Activated T-helper 1 cell treated with anti-CD3 and anti-CD28 coated beads, Interleukin-12 subunit alpha, Interleukin-12 subunit beta, Interleukin-2, Interleukin-4 antibody, amounts not matched to agents 30 ng/mL and 10 ng/mL and 1 ng/mL, durations not matched to agents 14 hours and 24 hours and 36 hours (primary cell): ENCODE data around the gene GABRP. TPM values are rescaled to one million over a fixed set of nuclear protein-coding genes. Genes with fewer than 3 reads are reported as not detected.

Source experiments
- DNase-seq: peaks from one replicate; pipeline ENCODE4 v3.0.0; 2021; ENCODE audit warnings: low spot score
- H3K27ac Mint-ChIP-seq: one replicate; pipeline ENCODE4 v1.8.0; 2021; ENCODE audit warnings: mild to moderate bottlenecking, mixed read lengths
- H3K27me3 Mint-ChIP-seq: one replicate; pipeline ENCODE4 v1.8.0; 2022; ENCODE audit warnings: mild to moderate bottlenecking, moderate library complexity, mixed read lengths; ENCODE audit not compliant: insufficient read depth
- H3K36me3 Mint-ChIP-seq: one replicate; pipeline ENCODE4 v1.8.0; 2021; ENCODE audit warnings: low read depth, mixed read lengths
- H3K4me1 Mint-ChIP-seq: one replicate; pipeline ENCODE4 v1.8.0; 2021; ENCODE audit warnings: low read depth, mixed read lengths
- H3K4me3 Mint-ChIP-seq: one replicate; pipeline ENCODE4 v1.8.0; 2021; ENCODE audit warnings: mild to moderate bottlenecking, moderate library complexity, mixed read lengths
- H3K9me3 Mint-ChIP-seq: one replicate; pipeline ENCODE4 v1.8.0; 2021; ENCODE audit warnings: mixed read lengths
- intact Hi-C: fragments of 100-400 bp; cut with micrococcal nuclease; formaldehyde crosslinking; loops from one replicate; pipeline ENCODE4 v1.15.1; 2024
- total RNA-seq: library from RNA; stranded (reverse); gene quantifications from 2 replicates; pipeline ENCODE4 v1.2.3, GENCODE V29; 2022

Gene GABRP
- total RNA-seq, 1 donor from 2014 or later, result not detected

DNA sequence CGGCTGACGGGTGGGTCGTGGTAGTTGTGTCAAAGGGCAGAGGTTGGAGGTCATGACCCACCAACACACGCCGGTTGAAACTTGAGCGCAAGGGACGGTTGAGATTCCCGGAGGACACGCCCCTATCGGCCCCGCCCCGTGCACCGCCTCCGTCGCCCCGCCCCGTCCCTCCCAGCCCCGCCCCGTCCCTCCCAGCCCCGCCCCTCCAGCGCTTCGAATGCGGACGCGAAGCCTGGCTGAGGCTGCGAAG, 78.1 kb downstream of the GABRP start:
- Mint-ChIP-seq H3K27me3 (peaks cover 29% of the 10 kb centered on the region), H3K27ac (no peak overlapping the region), H3K4me1 (no peaks in the 10 kb centered on the region), H3K4me3 (no peak overlapping the region), H3K36me3 (peaks cover 12% of the 10 kb centered on the region), H3K9me3 (peaks cover 30% of the 10 kb centered on the region)
- DNase-seq, result no peak
- intact Hi-C loops, result no loop called here

DNA sequence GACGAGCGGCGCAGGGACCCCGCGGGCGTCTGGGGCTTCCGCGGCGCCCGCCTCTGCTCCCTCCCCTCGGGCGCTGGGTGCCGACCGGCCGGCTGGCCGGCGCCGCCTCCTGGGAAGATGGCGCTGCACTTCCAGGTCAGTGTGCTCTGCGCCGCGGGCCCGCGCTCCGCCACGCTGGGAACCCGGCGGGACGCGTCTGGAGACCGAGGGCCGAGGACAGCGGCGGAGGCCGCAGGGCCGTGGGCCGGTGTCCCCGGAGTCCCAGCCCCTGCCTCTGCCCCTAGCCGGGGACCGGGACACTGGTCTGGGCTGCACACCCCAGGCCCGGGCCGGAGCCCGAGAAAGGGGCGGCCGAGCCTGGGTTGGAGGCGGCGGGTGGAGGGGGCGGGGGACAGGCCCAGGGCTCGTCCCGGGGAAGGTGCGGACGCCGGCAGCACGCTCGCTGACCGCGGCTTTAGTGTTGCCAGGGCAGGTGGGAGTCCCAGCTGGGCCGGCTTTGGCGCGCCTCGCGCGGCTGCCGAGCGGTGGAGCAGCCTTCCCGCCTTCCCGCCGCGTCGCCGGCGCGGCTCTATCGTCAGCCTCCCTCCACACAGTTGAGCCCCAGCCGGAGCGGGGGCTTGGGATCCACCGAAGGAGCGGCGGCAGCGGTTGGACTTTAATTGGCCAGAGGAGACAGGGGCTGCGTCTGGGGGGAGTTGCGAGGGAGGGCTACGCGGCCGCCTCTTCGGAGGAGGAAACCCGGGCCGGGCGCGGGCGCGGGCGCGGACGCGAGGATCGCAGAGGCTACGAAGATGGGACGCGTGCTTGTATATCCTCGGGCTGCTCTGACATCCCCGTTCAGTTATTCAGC, 78.6 kb downstream of the GABRP start, which contains the start of gene RANBP17:
TSS of gene RANBP17 (plus strand) at position 102 of the 850 bp plus-strand sequence.
- H3K9me3 Mint-ChIP-seq, result peaks cover 30% of the 10 kb centered on the region
- H3K27me3 Mint-ChIP-seq, result peaks cover 29% of the 10 kb centered on the region
- intact Hi-C loops, result no loop called here
- H3K4me1 Mint-ChIP-seq, result no peaks in the 10 kb centered on the region
- peaks cover 12% of the 10 kb centered on the region for H3K36me3 Mint-ChIP-seq
- H3K27ac Mint-ChIP-seq, result no peak within 1 kb of the TSS
- H3K4me3 Mint-ChIP-seq, result no peak within 1 kb of the TSS
- DNase-seq, result no peak

DNA sequence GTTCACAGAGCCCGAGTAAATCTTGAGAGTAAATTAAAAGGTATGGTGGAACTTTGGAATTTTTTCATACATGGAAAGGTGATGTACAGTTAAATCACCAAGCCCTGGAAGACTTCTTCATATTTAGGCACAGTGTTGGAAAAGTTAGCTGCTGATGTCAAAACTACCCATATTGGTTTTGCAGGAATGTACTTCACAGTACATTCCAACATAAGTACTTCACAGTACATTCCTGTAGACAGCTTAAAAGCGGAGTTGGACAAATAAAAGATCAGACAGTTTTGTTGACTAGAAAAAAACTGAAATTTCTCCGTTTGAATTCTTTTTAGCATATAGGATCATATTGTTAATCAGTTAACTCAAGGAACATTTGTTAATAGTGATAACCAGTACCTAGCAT, 80.1 kb downstream of the GABRP start:
- H3K4me3 Mint-ChIP-seq, result no peak overlapping the region
- peaks cover 29% of the 10 kb centered on the region for H3K27me3 Mint-ChIP-seq
- no peaks in the 10 kb centered on the region for H3K4me1 Mint-ChIP-seq
- H3K27ac Mint-ChIP-seq, result no peak overlapping the region
- peaks cover 12% of the 10 kb centered on the region for H3K36me3 Mint-ChIP-seq
- no peak for DNase-seq
- peaks cover 29% of the 10 kb centered on the region for H3K9me3 Mint-ChIP-seq
- intact Hi-C loops, result no loop called here

Other genes starting within 250 kb of the GABRP start
- gene RANBP17, start 78.3 kb downstream of the GABRP start, total RNA-seq, result not detected in 2 replicates